ENCODE measurements around the gene GSG1.
A peak's percentile ranks its signal among the peaks of the same experiment; 100 is the strongest.
"Not testable (repeated sequence)": the region's sequence is repeated elsewhere in the genome, so short reads cannot be mapped to it uniquely, and the experiment has no call there.

Gene GSG1

GRCh38 chr12:13094367-13094766 is 9.1 kb downstream of the GSG1 start:
- no peak for DNase-seq (ENCODE audit: low read depth, low spot score)

GRCh38 chr12:13093848-13094220 is 9.6 kb downstream of the GSG1 start:
- no peak for DNase-seq (ENCODE audit: low read depth, low spot score)
- H3K27ac ChIP-seq = peak overlapping the region; percentile 38

More at GRCh38 chr12:13094367-13094766, 9.1 kb downstream of the GSG1 start:
- H3K27ac ChIP-seq = peak overlapping the region; percentile 38

GRCh38 chr12:13093191-13093847 is 10.1 kb downstream of the GSG1 start:
- no peak for DNase-seq (ENCODE audit: low read depth, low spot score)
- peak overlapping the region; percentile 38 for H3K27ac ChIP-seq

DNA sequence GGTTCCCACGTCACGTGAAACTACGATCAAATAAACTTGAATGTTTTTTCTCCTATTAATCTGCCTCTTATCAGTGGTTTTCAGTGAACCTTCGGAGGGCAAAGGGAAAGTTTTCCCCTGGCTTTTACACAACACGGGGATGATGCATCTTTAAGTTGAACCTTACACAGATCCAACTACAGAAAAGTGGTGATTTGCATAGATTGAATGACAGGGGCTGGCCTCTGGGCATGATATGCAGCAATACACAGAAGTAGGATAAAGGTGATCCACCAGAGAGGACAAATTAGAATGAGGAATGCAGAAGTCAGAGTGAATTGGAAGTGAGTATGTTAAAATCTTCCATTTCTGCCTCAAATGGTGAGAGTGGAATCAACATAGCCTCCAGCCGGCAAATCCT is 11.6 kb downstream of the GSG1 start:
- DNase-seq (ENCODE audit: low read depth, low spot score) = no peak
- H3K27ac ChIP-seq = no peak overlapping the region

- DNase-seq (ENCODE audit: low read depth, low spot score) = no peak
- no peak overlapping the region for H3K27ac ChIP-seq
These were observed 13.4 kb downstream of the GSG1 start for GRCh38 chr12:13090054-13090453.

DNA sequence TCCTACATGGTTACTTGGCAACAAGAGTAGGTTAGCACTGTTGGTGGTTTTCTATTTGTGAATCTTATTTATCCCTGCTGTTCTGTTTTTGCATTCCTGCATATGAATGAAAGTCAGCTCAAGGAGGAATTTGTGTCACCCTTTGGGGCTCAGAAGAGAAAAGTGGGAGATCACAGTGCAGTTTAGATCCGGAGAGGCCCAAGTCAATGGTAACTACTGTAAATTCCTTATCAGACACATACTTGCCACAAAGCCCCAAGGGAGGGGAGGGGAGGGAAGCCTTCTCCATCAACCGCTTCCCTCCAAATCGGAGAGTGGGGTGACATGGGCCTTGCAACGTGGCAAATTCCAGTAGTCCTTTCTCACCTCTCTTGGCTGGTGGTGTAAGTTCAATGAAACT is 15.0 kb downstream of the GSG1 start:
- no peak overlapping the region for H3K27ac ChIP-seq
- no peak for DNase-seq (ENCODE audit: low read depth, low spot score)

DNA sequence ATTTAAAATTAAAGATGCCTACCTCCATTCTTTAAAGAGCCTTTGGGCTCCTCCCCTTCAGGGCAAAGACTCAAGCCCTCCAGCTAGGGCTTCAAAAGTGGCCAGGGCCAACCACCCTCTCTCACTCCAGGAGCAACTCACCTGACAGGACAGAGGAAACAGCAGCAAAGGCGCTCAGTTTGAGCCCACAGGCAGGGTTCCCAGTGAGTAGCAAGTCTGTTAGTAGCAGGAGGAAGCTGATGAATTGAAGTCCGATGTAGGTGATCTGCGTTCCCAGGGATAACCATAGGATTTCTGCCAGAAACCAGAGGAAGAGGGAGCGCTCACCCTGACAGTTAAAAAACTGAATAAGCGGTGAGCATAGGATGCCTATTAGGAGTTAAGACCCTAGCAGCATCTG is 15.7 kb downstream of the GSG1 start:
- no peak for DNase-seq (ENCODE audit: low read depth, low spot score)
- H3K27ac ChIP-seq = no peak overlapping the region

- H3K27ac ChIP-seq = no peak overlapping the region
- no peak for DNase-seq (ENCODE audit: low read depth, low spot score)
These were observed 17.3 kb downstream of the GSG1 start for GRCh38 chr12:13085968-13086686.

- DNase-seq (ENCODE audit: low read depth, low spot score) = peak; percentile 69
- H3K27ac ChIP-seq = no peak overlapping the region
These were observed 18.4 kb downstream of the GSG1 start for GRCh38 chr12:13084898-13085640.

DNA sequence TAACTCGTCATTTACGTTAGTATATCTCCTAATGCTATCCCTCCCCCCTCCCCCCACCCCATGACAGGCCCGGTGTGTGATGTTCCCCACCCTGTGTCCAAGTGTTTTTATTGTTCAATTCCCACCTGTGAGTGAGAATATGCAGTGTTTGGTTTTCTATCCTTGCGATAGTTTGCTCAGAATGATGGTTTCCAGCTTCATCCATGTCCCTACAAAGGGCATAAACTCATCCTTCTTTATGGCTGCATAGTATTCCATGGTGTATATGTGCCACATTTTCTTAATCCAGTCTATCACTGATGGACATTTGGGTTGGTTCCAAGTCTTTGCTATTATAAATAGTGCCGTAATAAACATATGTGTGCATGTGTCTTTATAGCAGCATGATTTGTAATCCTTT is 19.8 kb downstream of the GSG1 start:
- H3K27ac ChIP-seq; DNase-seq (ENCODE audit: low read depth, low spot score): not testable (repeated sequence)

- no peak for DNase-seq (ENCODE audit: low read depth, low spot score)
- no peak overlapping the region for H3K27ac ChIP-seq
These were observed 20.6 kb downstream of the GSG1 start for GRCh38 chr12:13082861-13083260.

GRCh38 chr12:13080266-13080665 is 23.2 kb downstream of the GSG1 start:
- DNase-seq (ENCODE audit: low read depth, low spot score) = no peak
- no peak overlapping the region for H3K27ac ChIP-seq

DNA sequence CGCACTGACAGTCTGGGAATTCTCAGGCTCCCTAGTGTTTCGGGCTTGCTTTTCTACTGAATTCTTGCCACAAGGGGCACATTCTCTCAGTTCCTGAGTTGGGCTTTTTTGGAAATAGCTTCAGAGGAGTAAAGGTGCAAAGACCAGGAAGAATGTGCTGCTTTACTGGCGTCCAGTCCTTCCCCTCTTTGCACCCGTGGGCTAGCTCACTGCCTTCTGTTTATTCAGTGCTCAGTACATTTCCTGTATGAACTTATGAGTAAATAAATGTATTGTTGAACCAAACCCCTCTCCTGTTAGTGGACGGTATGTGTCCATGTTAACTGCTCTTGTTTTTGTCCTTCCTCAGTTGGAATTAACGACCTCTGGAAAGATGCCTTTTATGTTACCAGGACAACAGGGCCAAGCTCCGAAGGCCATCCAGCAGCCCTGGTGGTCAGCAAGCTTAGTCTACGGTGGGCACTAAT is 24.0 kb downstream of the GSG1 start:
- H3K27ac ChIP-seq = no peak overlapping the region
- DNase-seq (ENCODE audit: low read depth, low spot score) = no peak

- H3K27ac ChIP-seq = no peak overlapping the region
- no peak for DNase-seq (ENCODE audit: low read depth, low spot score)
These were observed 27.5 kb downstream of the GSG1 start for GRCh38 chr12:13075786-13076570.

DNA sequence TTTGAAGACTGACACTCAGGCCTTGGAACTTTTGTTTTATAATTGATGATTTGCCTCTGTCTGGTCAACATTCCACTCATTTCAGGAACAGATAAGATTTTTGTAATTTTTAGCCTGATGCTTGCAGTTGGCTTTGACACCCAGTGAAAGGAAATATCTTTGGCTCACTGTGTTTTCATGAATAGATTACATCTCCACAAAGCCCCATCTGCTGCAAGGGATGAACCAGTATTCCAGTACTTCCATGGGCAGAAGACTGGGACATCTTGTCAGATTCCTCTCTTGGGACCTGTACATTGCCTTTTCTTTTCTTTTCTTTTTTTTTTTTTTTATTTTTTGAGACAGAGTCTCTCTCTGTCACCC is 28.4 kb downstream of the GSG1 start:
- H3K27ac ChIP-seq = no peak overlapping the region
- DNase-seq (ENCODE audit: low read depth, low spot score) = no peak

DNA sequence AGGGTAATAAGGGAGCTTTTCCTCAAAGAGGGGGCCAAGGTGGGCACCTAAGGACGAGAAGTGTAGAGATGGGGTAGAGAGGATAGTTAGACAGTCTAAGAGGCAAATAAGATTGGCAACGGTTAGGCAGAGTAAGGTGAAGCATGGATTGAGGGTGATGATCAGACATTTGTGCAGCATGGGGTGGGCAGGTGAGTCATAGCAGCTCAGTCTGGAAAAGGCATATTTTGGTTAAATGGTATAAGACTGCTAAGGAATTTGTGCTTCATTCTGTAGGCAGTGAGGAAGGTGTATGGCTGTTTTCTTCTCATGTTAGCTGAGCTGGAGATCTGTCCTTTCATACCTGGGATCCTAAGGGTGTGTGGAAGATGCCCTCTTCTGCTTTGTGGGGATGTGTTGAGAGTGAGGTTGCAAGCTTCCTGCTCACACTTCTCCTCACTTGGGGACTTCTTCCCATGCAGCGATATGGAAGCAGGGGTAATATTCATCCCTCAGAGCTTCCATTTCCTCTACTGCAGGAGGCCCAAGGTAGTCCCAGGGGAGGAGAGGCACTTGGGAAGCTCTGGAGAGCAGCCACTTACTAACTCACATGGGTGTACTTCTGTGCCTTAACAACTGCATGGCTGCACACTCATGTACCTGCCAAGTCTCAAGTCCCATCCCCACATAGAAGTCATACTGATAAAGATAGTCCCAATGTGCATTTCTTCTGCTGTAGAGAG is 28.9 kb downstream of the GSG1 start:
- DNase-seq (ENCODE audit: low read depth, low spot score) = no peak
- H3K27ac ChIP-seq = no peak overlapping the region

GRCh38 chr12:13073173-13073572 is 30.3 kb downstream of the GSG1 start:
- H3K27ac ChIP-seq = no peak overlapping the region
- DNase-seq (ENCODE audit: low read depth, low spot score) = no peak

GRCh38 chr12:13071305-13072280 is 31.9 kb downstream of the GSG1 start:
- no peak for DNase-seq (ENCODE audit: low read depth, low spot score)

DNA sequence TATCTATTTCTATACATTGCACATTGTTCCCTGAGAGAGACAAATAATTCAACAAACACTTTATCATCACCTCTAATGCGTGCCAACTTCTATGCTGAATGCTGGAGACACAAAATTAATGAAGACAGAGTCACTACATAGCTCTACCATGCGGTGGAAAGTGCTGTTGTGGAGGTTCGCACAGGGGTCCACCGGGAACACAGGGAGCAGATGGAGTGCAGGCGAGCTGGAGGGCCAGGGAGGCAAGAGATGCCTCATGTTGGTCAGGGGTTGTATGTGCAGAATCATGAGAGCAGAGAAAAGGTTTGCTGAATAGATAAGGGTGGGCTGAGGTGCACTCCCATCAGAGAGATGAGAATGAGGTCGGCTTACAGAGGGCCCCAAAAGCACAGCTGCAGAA is 34.1 kb downstream of the GSG1 start:
- H3K27ac ChIP-seq = no peak overlapping the region
- no peak for DNase-seq (ENCODE audit: low read depth, low spot score)

More at GRCh38 chr12:13071305-13072280, 31.9 kb downstream of the GSG1 start:
- peak overlapping the region; percentile 36 for H3K27ac ChIP-seq

All from epithelial cell of prostate (primary cell).